Coronary artery (tissue), 2 donors: ENCODE data around the gene TMEM242.

Source experiments
- DNase-seq: peaks from one replicate; pipeline ENCODE4 v3.0.0-alpha.2; 2017; ENCODE audit warnings: low spot score
- H3K27ac ChIP-seq, 2 donors: fragments of 200-600 bp; sonication (generic); one replicate each; pipeline ENCODE4 v1.5.1; 2016 to 2019
- H3K4me3 ChIP-seq: fragments of 200-600 bp; sonication (generic); 2 replicates; pipeline ENCODE4 v1.5.1; 2016; ENCODE audit warnings: mild to moderate bottlenecking, moderate library complexity
- CTCF ChIP-seq: fragments of 200-600 bp; sonication (generic); IDR thresholded peaks from one replicate; pipeline ENCODE4 v1.5.1; 2019; ENCODE audit warnings: antibody characterized with exemption

Gene TMEM242

GRCh38 chr6:157291356-157291755 is 32.0 kb downstream of the TMEM242 start:
- no peak for DNase-seq
- TF ChIP-seq CTCF, result no peak
- Histone ChIP-seq H3K27ac (no peak overlapping the region), H3K4me3 (no peak overlapping the region)

GRCh38 chr6:157290797-157291196 is 32.5 kb downstream of the TMEM242 start:
- DNase-seq, result no peak
- TF ChIP-seq CTCF, result no peak
- H3K4me3 ChIP-seq, result no peak overlapping the region

GRCh38 chr6:157289764-157290163 is 33.6 kb downstream of the TMEM242 start:
- no peak overlapping the region for H3K27ac ChIP-seq
- H3K4me3 ChIP-seq, result no peak overlapping the region
- no peak for TF ChIP-seq CTCF
- DNase-seq, result no peak

More at GRCh38 chr6:157290797-157291196, 32.5 kb downstream of the TMEM242 start:
- H3K27ac ChIP-seq, result no peak overlapping the region

- no peak for TF ChIP-seq CTCF
These were observed 34.7 kb downstream of the TMEM242 start for GRCh38 chr6:157288575-157288974.

GRCh38 chr6:157287923-157288322 is 35.4 kb downstream of the TMEM242 start:
- no peak for DNase-seq
- H3K27ac ChIP-seq, result no peak overlapping the region
- no peak for TF ChIP-seq CTCF
- no peak overlapping the region for H3K4me3 ChIP-seq

More at GRCh38 chr6:157288575-157288974, 34.7 kb downstream of the TMEM242 start:
- no peak overlapping the region for H3K27ac ChIP-seq
- no peak for DNase-seq
- H3K4me3 ChIP-seq, result no peak overlapping the region

- no peak for TF ChIP-seq CTCF
- H3K27ac ChIP-seq, result no peak overlapping the region
- no peak overlapping the region for H3K4me3 ChIP-seq
- DNase-seq, result no peak
These were observed 36.0 kb downstream of the TMEM242 start for GRCh38 chr6:157287247-157287850.

GRCh38 chr6:157285422-157285779 is 37.9 kb downstream of the TMEM242 start:
- Histone ChIP-seq H3K4me3 (no peak overlapping the region), H3K27ac (no peak overlapping the region)
- TF ChIP-seq CTCF, result no peak
- DNase-seq, result no peak
